A673 (cell line): ENCODE measurements around the gene CABP4. TPM values are rescaled to one million over a fixed set of nuclear protein-coding genes. Genes with fewer than 3 reads are reported as not detected.

Experiments used
- BruUV-seq: library from RNA; stranded (reverse); fragments of 400-500 nt; replicated peaks from 2 replicates; lab custom pipeline; 2021; lab: Mats Ljungman, UMichigan
- CTCF ChIA-PET: fragments of 300-600 bp; sonication (Branson Sonifier 250); formaldehyde crosslinking; loops from one replicate; lab custom pipeline; 2022; ENCODE audit warnings: antibody characterized with exemption; lab: Charles Lee
- POLR2A ChIA-PET: fragments of 300-600 bp; sonication (Branson Sonifier 250); formaldehyde crosslinking; loops from one replicate; lab custom pipeline; 2022; ENCODE audit warnings: antibody characterized with exemption; ENCODE audit not compliant: low non-redundant PET; lab: Charles Lee
- DNase-seq: peaks from one replicate; pipeline ENCODE4 v3.0.0-alpha.2; 2015; ENCODE audit warnings: low spot score
- H3K27ac ChIP-seq: fragments of 200-600 bp; sonication (generic); 2 replicates; pipeline ENCODE4 v1.5.1; 2016; ENCODE audit warnings: mixed run types, low read depth, mild to moderate bottlenecking, mixed read lengths, antibody characterized with exemption, low read length; ENCODE audit not compliant: poor library complexity, severe bottlenecking
- H3K27me3 ChIP-seq: fragments of 200-600 bp; sonication (generic); replicated peaks from 2 replicates; pipeline ENCODE4 v1.6.1; 2017; ENCODE audit warnings: mixed run types, low read depth, mild to moderate bottlenecking, mixed read lengths, antibody characterized with exemption, low read length; ENCODE audit not compliant: insufficient read depth, poor library complexity
- H3K36me3 ChIP-seq: fragments of 200-600 bp; sonication (generic); 2 replicates; pipeline ENCODE4 v1.6.1; 2016; ENCODE audit warnings: mixed run types, mild to moderate bottlenecking, mixed read lengths, antibody characterized with exemption, low read length; ENCODE audit not compliant: insufficient read depth, poor library complexity, severe bottlenecking
- H3K4me1 ChIP-seq: fragments of 200-600 bp; sonication (generic); 2 replicates; pipeline ENCODE4 v1.6.1; 2017; ENCODE audit warnings: mixed run types, mild to moderate bottlenecking, mixed read lengths, antibody characterized with exemption, low read length; ENCODE audit not compliant: insufficient read depth, poor library complexity, severe bottlenecking
- H3K4me3 ChIP-seq: fragments of 200-600 bp; sonication (generic); 2 replicates; pipeline ENCODE4 v1.5.1; 2016; ENCODE audit warnings: low read depth, mixed run types, mild to moderate bottlenecking, mixed read lengths, low read length; ENCODE audit not compliant: poor library complexity, severe bottlenecking
- H3K9me3 ChIP-seq: fragments of 200-600 bp; sonication (generic); 2 replicates; pipeline ENCODE4 v1.6.1; 2016; ENCODE audit warnings: mixed run types, low read depth, mild to moderate bottlenecking, mixed read lengths, antibody characterized with exemption, low read length; ENCODE audit not compliant: poor library complexity, severe bottlenecking
- CTCF ChIP-seq: fragments of 300-800, 200-600 bp; sonication (generic); conservative IDR thresholded peaks from 2 replicates; pipeline ENCODE4 v1.5.1; 2017; ENCODE audit warnings: low read depth, mild to moderate bottlenecking, antibody characterized with exemption, low read length, moderate library complexity, mixed read lengths
- EZH2 ChIP-seq: fragments of 200-600 bp; sonication (generic); IDR thresholded peaks from 2 replicates; pipeline ENCODE4 v1.6.1; 2017; ENCODE audit warnings: borderline replicate concordance, low read depth, mild to moderate bottlenecking, mixed read lengths, antibody characterized with exemption, low read length; ENCODE audit not compliant: poor library complexity, severe bottlenecking
- intact Hi-C: fragments of 100-400 bp; cut with micrococcal nuclease; formaldehyde crosslinking; loops from one replicate; pipeline ENCODE4 v1.10.0; 2022; ENCODE audit not compliant: unreplicated experiment
- total RNA-seq: library from RNA; stranded (reverse); gene quantifications from 2 replicates; pipeline ENCODE4 v1.2.3, GENCODE V29; 2021

The CABP4 gene
- total RNA-seq, 1 experiment from 2014 or later, result not detected

GRCh38 chr11:67409261-67409666 lies 45.9 kb upstream of the CABP4 start:
- no peaks in the 10 kb centered on the region for H3K4me1 ChIP-seq
- intact Hi-C loops, result no loop called here
- no peaks in the 10 kb centered on the region for H3K27me3 ChIP-seq
- no peak overlapping the region for H3K4me3 ChIP-seq
- H3K9me3 ChIP-seq, result no peaks in the 10 kb centered on the region
- ChIA-PET CTCF (no interaction called here), POLR2A (no interaction called here)
- DNase-seq, result no peak
- no peaks in the 10 kb centered on the region for H3K36me3 ChIP-seq
- no TSS peak for BruUV-seq
- no peak overlapping the region for H3K27ac ChIP-seq
- TF ChIP-seq EZH2 (no peak), CTCF (no peak)

- no peaks in the 10 kb centered on the region for H3K36me3 ChIP-seq
- no peak overlapping the region for H3K27ac ChIP-seq
- intact Hi-C loops, result no loop called here
- H3K4me3 ChIP-seq, result no peak overlapping the region
- no peak for DNase-seq
- no TSS peak for BruUV-seq
- no peaks in the 10 kb centered on the region for H3K4me1 ChIP-seq
- TF ChIP-seq CTCF (no peak), EZH2 (no peak)
- no peaks in the 10 kb centered on the region for H3K27me3 ChIP-seq
- H3K9me3 ChIP-seq, result no peaks in the 10 kb centered on the region
- CTCF ChIA-PET, result no interaction called here
- POLR2A ChIA-PET, result no interaction called here
Observed at GRCh38 chr11:67409781-67410368, 45.3 kb upstream of the CABP4 start.

GRCh38 chr11:67410369-67410831 lies 44.8 kb upstream of the CABP4 start:
- ChIA-PET POLR2A (no interaction called here), CTCF (no interaction called here)
- intact Hi-C loops, result no loop called here
- peaks cover 5% of the 10 kb centered on the region for H3K4me1 ChIP-seq
- BruUV-seq, result no TSS peak
- no peak overlapping the region for H3K4me3 ChIP-seq
- no peaks in the 10 kb centered on the region for H3K27me3 ChIP-seq
- no peaks in the 10 kb centered on the region for H3K9me3 ChIP-seq
- no peak for DNase-seq
- H3K36me3 ChIP-seq, result no peaks in the 10 kb centered on the region
- TF ChIP-seq EZH2 (no peak), CTCF (no peak)
- H3K27ac ChIP-seq, result no peak overlapping the region
